ENCODE measurements around the gene HELLS. TPM values are rescaled to one million over a fixed set of nuclear protein-coding genes. Genes with fewer than 3 reads are reported as not detected.
"Not testable (repeated sequence)": the region's sequence is repeated elsewhere in the genome, so short reads cannot be mapped to it uniquely, and the experiment has no call there.

The HELLS gene
- polyA plus RNA-seq, 1 of the 3 experiments (the other 2 are of a cell fraction) = 17.3 TPM

- TF ChIP-seq, protein P1, sequence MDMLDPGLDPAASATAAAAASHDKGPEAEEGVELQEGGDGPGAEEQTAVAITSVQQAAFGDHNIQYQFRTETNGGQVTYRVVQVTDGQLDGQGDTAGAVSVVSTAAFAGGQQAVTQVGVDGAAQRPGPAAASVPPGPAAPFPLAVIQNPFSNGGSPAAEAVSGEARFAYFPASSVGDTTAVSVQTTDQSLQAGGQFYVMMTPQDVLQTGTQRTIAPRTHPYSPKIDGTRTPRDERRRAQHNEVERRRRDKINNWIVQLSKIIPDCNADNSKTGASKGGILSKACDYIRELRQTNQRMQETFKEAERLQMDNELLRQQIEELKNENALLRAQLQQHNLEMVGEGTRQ (IDR thresholded peaks at IDR 0.05; ENCODE audit: borderline replicate concordance, low read depth, low read length) = no peak
- TF ChIP-seq, protein P2, sequence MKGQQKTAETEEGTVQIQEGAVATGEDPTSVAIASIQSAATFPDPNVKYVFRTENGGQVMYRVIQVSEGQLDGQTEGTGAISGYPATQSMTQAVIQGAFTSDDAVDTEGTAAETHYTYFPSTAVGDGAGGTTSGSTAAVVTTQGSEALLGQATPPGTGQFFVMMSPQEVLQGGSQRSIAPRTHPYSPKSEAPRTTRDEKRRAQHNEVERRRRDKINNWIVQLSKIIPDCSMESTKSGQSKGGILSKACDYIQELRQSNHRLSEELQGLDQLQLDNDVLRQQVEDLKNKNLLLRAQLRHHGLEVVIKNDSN (IDR thresholded peaks at IDR 0.05; ENCODE audit: borderline replicate concordance, low read depth) = no peak
Observed at GRCh38 chr10:94549221-94549620, 3.6 kb downstream of the HELLS start (continued).

- H3K9me2 ChIP-seq; H3K9me3 ChIP-seq; CTCF ChIA-PET; H3K27ac ChIP-seq (ENCODE audit: low read depth in 2 of 2, low read length in 1 of 2); POLR2A ChIA-PET; H3K9ac ChIP-seq; H3K79me2 ChIP-seq (ENCODE audit: insufficient read depth); H3K4me1 ChIP-seq (ENCODE audit: control insufficient read depth in 1 of 2, insufficient read depth in 2 of 2, low read depth in 1 of 2, low read length in 1 of 2); H3K27me3 ChIP-seq (ENCODE audit: insufficient read depth); DNase-seq; H3K4me2 ChIP-seq; H4K20me1 ChIP-seq (ENCODE audit: insufficient read depth); H2AFZ ChIP-seq (ENCODE audit: low read depth); H3K4me3 ChIP-seq (ENCODE audit: low read depth in 2 of 2, low read length in 1 of 2); H3F3A ChIP-seq (replicated peaks; ENCODE audit: insufficient read depth): not testable (repeated sequence)
- 90% methylated on average over 13 of the region's 13 CpGs for WGBS (ENCODE audit: low lambda C conversion rate)
- H3K36me3 ChIP-seq (replicated peaks in 1 of 2; ENCODE audit: control insufficient read depth in 1 of 2, insufficient read depth in 2 of 2, low read length in 1 of 2) = peaks cover 0 to 19% of the 10 kb centered on the region in 2 experiments
Observed at GRCh38 chr10:94567714-94568307, 22.2 kb downstream of the HELLS start.

GRCh38 chr10:94571081-94571480 lies 25.5 kb downstream of the HELLS start:
- H3K4me3 ChIP-seq (ENCODE audit: low read depth in 2 of 2, low read length in 1 of 2) = no peak overlapping the region

More at GRCh38 chr10:94571081-94571480, 25.5 kb downstream of the HELLS start:
- ChIA-PET CTCF (no interaction called here), POLR2A (no interaction called here)
- Histone ChIP-seq H3F3A (replicated peaks; ENCODE audit: insufficient read depth) (peaks cover 6% of the 10 kb centered on the region), H3K27ac (ENCODE audit: low read depth in 2 of 2, low read length in 1 of 2) (peak overlapping the region in 1 of 2 experiments; percentile 25; a peak in 1 of 4 replicates), H3K9me3 (no peaks in the 10 kb centered on the region), H4K20me1 (ENCODE audit: insufficient read depth) (no peaks in the 10 kb centered on the region), H2AFZ (ENCODE audit: low read depth) (no peak overlapping the region), H3K9ac (no peak overlapping the region), H3K27me3 (ENCODE audit: insufficient read depth) (no peaks in the 10 kb centered on the region), H3K36me3 (replicated peaks in 1 of 2; ENCODE audit: control insufficient read depth in 1 of 2, insufficient read depth in 2 of 2, low read length in 1 of 2) (peaks cover 0 to 26% of the 10 kb centered on the region in 2 experiments), H3K4me1 (ENCODE audit: control insufficient read depth in 1 of 2, insufficient read depth in 2 of 2, low read depth in 1 of 2, low read length in 1 of 2) (no peaks in the 10 kb centered on the region), H3K4me2 (no peak overlapping the region), H3K79me2 (ENCODE audit: insufficient read depth) (peaks cover 5% of the 10 kb centered on the region; the same call in 1 of the 2 replicates), H3K9me2 (no peaks in the 10 kb centered on the region)
- TF ChIP-seq SMC3 (IDR thresholded peaks at IDR 0.05; ENCODE audit: low read depth, low read length) = no peak
- TF ChIP-seq EP300 (IDR thresholded peaks at IDR 0.05; ENCODE audit: borderline replicate concordance in 1 of 2, low read depth in 1 of 2, low read length in 1 of 2) = no peak
- no peak for TF ChIP-seq NFIC (IDR thresholded peaks at IDR 0.05; ENCODE audit: borderline replicate concordance)
- TF ChIP-seq YY1 (IDR thresholded peaks at IDR 0.05; ENCODE audit: low read depth) = no peak
- TF ChIP-seq TCF12 (IDR thresholded peaks at IDR 0.05) = no peak
- TF ChIP-seq RFX5 (IDR thresholded peaks at IDR 0.05; ENCODE audit: low read length) = no peak
- TF ChIP-seq SIN3A (IDR thresholded peaks at IDR 0.05; ENCODE audit: borderline replicate concordance, low read depth, low read length) = no peak
- no peak for TF ChIP-seq TEAD4 (IDR thresholded peaks at IDR 0.05; ENCODE audit: borderline replicate concordance, insufficient read depth)
- TF ChIP-seq FOSL2 (IDR thresholded peaks at IDR 0.05; ENCODE audit: borderline replicate concordance, low read depth) = no peak
- no peak for TF ChIP-seq MEF2A (IDR thresholded peaks at IDR 0.05; ENCODE audit: borderline replicate concordance, low read depth)
- no peak for TF ChIP-seq RCOR1 (IDR thresholded peaks at IDR 0.05; ENCODE audit: low read length)
- TF ChIP-seq CHD2 (IDR thresholded peaks at IDR 0.05; ENCODE audit: low read length, partially characterized antibody) = no peak
- no peak for TF ChIP-seq FOXM1 (IDR thresholded peaks at IDR 0.05; ENCODE audit: low read depth)
- no peak for TF ChIP-seq RXRA (IDR thresholded peaks at IDR 0.05; ENCODE audit: borderline replicate concordance, low read depth)
- no peak for TF ChIP-seq RAD21 (IDR thresholded peaks at IDR 0.05; ENCODE audit: low read length)
- TF ChIP-seq, protein P3, sequence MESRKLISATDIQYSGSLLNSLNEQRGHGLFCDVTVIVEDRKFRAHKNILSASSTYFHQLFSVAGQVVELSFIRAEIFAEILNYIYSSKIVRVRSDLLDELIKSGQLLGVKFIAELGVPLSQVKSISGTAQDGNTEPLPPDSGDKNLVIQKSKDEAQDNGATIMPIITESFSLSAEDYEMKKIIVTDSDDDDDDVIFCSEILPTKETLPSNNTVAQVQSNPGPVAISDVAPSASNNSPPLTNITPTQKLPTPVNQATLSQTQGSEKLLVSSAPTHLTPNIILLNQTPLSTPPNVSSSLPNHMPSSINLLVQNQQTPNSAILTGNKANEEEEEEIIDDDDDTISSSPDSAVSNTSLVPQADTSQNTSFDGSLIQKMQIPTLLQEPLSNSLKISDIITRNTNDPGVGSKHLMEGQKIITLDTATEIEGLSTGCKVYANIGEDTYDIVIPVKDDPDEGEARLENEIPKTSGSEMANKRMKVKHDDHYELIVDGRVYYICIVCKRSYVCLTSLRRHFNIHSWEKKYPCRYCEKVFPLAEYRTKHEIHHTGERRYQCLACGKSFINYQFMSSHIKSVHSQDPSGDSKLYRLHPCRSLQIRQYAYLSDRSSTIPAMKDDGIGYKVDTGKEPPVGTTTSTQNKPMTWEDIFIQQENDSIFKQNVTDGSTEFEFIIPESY (IDR thresholded peaks at IDR 0.05; ENCODE audit: borderline replicate concordance, low read depth) = no peak
- no peak for TF ChIP-seq JUND (IDR thresholded peaks at IDR 0.05)
- no peak for TF ChIP-seq MXI1 (IDR thresholded peaks at IDR 0.05; ENCODE audit: low read depth, low read length)
- no peak for TF ChIP-seq POLR2AphosphoS5 (IDR thresholded peaks at IDR 0.05; ENCODE audit: low read depth, low read length)
- DNase-seq = no peak
